ENCODE data around the gene APOBEC4.

DNA sequence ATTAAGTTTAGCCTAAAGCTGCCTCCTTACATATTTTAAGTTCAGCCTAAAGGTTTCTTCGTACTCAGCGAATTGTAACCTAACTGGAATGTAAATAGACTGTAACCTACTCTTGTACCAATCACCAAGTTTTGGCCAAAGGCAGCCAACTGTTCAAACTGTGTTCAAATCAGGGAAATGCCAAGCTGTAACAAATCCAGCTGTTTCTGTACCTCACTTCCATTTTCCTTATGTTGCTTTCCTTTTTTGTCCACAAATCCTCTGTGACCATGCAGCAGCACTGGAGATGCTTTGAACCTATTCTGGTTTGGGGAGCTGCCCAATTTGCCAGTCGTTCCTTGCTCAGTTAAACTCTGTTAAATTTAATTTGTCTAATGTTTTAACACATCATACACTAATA, 3.2 kb upstream of the APOBEC4 start:
- TF ChIP-seq, protein P1, sequence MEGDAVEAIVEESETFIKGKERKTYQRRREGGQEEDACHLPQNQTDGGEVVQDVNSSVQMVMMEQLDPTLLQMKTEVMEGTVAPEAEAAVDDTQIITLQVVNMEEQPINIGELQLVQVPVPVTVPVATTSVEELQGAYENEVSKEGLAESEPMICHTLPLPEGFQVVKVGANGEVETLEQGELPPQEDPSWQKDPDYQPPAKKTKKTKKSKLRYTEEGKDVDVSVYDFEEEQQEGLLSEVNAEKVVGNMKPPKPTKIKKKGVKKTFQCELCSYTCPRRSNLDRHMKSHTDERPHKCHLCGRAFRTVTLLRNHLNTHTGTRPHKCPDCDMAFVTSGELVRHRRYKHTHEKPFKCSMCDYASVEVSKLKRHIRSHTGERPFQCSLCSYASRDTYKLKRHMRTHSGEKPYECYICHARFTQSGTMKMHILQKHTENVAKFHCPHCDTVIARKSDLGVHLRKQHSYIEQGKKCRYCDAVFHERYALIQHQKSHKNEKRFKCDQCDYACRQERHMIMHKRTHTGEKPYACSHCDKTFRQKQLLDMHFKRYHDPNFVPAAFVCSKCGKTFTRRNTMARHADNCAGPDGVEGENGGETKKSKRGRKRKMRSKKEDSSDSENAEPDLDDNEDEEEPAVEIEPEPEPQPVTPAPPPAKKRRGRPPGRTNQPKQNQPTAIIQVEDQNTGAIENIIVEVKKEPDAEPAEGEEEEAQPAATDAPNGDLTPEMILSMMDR (IDR thresholded peaks at IDR 0.05; ENCODE audit: insufficient read depth, low read length), result no peak
- no peak for TF ChIP-seq POLR2AphosphoS5 (IDR thresholded peaks at IDR 0.05; ENCODE audit: low read depth)
- no peak for TF ChIP-seq SPI1 (IDR thresholded peaks at IDR 0.05; ENCODE audit: borderline replicate concordance, low read depth)
- TF ChIP-seq, protein P2, sequence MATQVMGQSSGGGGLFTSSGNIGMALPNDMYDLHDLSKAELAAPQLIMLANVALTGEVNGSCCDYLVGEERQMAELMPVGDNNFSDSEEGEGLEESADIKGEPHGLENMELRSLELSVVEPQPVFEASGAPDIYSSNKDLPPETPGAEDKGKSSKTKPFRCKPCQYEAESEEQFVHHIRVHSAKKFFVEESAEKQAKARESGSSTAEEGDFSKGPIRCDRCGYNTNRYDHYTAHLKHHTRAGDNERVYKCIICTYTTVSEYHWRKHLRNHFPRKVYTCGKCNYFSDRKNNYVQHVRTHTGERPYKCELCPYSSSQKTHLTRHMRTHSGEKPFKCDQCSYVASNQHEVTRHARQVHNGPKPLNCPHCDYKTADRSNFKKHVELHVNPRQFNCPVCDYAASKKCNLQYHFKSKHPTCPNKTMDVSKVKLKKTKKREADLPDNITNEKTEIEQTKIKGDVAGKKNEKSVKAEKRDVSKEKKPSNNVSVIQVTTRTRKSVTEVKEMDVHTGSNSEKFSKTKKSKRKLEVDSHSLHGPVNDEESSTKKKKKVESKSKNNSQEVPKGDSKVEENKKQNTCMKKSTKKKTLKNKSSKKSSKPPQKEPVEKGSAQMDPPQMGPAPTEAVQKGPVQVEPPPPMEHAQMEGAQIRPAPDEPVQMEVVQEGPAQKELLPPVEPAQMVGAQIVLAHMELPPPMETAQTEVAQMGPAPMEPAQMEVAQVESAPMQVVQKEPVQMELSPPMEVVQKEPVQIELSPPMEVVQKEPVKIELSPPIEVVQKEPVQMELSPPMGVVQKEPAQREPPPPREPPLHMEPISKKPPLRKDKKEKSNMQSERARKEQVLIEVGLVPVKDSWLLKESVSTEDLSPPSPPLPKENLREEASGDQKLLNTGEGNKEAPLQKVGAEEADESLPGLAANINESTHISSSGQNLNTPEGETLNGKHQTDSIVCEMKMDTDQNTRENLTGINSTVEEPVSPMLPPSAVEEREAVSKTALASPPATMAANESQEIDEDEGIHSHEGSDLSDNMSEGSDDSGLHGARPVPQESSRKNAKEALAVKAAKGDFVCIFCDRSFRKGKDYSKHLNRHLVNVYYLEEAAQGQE (IDR thresholded peaks at IDR 0.05; ENCODE audit: insufficient replicate concordance, low read depth), result no peak
- no peak for TF ChIP-seq GABPA (IDR thresholded peaks at IDR 0.05; ENCODE audit: low read depth)
